Measurements from ENCODE around the gene LIF. TPM values are rescaled to one million over a fixed set of nuclear protein-coding genes. Genes with fewer than 3 reads are reported as not detected.
"Not testable (repeated sequence)": the region's sequence is repeated elsewhere in the genome, so short reads cannot be mapped to it uniquely, and the experiment has no call there.

LIF gene
- total RNA-seq, 1 donor from 2014 or later = 208 TPM

DNA sequence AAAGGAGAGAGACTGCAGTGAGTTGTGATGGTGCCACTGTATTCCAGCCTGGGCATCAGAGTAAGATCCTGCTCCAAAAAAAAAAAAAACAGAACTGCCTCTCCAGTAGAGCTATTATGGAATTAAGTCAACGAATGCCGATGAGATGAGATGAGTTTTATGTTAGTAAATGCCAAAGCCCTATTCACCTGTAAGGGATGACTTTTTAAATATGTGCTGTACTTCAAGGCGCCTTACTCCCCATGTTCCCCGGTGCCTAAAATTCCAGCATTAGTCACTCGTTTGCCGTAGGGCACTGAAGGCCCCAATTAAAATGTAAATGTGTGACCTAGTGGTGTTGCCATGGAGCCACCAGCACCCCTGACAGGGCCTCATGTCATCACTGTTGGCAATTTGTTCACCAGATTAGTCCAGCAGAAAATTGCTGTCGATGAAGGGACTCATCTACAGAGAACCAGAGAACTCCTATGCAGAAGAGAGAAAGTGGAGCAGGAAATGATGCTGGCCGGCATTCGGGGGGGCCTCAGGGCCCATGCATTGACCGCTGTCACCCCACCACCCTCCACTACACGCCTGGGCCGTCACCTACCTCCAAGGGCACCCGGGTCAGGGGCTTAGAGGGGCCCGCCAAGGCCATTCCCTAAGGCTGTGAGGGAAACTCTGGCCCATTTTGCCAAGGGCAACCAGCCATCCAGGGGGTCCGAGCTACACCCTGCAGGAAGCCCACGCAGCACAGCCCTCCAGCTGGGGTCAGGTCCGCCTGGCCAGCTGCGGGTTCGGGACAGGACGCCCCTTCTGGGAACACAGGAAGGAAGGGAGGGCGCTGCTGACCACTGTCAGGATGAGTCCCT is 17.8 kb downstream of the LIF start:
- intact Hi-C loops (cut with micrococcal nuclease) = no loop called here

DNA sequence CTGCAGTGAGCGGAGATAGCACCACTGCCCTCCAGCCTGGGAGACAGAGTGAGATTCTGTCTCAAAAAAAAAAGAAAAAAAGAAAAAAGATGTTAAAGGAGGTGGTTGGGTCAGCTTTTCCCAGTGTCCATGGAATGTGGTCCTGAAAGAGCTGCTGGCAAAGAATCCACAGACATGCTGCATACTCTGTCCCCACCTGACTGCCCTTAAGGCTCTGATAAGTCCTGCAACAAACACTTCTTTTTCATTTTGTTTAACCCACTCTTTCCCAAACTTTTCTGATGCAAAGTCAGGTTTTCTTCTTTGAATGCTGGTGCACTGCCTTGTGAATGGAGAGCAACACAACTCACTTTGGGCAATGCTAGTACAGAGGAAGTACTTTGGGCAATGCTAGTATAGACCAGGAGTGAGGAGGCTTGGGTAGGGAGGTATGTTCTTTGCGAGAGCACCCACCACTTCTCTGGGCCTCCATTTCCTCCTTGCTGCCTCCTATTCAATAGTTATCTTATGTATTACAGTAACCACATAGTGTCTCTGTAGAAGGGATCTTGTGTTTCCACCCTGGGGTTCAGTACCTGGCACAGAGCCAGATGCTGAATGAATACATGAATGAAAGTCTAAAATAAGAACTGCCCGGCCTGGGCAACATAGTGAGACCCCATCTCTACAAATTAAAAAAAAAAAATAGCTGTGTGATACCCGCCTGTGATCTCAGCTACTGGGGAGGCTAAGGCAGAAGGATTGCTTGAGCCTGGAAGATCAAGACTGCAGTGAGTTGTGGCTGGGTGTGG is 18.9 kb downstream of the LIF start:
- intact Hi-C loops (cut with micrococcal nuclease) = loop anchor here (1.0 kb wide), 1 partner anchor 19 kb away; the partner anchor contains the start of gene LIF

DNA sequence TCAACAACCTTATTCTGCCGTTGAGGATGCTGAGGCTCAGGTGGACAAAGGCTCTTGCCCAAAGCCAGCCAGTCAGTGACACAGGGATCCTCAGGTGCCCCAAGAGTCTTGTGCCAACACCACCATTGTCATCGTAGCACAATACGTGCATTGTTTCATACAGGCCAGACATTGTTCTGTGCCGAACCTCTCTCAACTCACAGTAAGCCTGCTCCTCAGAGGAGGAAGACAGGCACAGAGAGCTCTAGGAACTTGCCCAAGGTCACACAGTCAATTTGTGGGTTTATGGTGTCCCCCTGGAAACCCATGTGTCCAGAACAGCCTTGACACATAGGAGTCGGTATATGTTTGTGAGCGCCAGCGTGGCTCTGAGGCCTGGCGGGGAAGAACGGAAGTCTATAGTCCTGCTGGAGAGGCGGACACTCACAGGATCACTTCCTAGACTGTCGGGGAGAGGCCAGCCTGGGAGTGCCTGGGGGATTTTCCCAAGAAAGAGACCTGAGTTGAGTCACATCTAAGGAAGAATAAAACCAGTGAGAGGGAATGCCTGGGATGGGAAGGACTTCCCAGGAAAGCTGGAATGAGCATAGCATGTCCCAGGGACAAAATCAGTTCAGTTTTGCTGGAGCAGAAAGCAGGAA is 20.2 kb downstream of the LIF start:
- intact Hi-C loops (cut with micrococcal nuclease) = no loop called here

DNA sequence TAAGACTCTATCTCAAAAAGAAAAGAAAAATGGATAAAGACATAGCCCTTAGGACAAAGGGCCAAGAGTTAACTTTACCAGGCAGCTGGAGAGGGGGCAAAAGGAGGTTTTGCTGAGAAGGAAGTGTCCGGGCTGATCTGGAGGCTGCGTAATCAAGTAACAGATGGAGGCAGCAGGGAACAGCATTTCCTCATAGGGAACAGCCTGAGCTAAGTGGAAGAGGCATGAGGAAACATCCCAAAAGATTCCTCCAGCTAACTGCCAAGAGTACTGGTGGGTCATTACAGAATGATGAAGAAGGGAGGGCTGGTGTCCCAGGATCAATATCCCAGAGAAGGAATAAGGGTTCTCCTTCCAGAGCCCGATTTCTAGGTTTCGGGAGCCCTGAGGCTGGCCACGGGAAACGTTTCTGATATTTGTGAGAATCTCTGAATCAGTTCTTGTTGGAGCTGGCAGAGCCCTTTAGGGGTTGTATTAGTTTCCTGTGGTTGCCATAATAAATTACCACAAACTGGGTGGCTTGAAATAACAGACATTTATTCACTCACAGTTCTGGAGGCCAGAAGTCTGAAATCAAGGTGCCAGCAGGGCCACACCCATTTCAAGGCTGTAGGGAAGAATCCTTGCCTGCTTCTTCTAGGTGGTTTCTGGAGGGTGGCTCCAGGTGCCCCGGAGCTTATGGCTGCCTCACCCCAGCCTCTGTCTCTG is 21.2 kb downstream of the LIF start:
- intact Hi-C loops (cut with micrococcal nuclease) = no loop called here

DNA sequence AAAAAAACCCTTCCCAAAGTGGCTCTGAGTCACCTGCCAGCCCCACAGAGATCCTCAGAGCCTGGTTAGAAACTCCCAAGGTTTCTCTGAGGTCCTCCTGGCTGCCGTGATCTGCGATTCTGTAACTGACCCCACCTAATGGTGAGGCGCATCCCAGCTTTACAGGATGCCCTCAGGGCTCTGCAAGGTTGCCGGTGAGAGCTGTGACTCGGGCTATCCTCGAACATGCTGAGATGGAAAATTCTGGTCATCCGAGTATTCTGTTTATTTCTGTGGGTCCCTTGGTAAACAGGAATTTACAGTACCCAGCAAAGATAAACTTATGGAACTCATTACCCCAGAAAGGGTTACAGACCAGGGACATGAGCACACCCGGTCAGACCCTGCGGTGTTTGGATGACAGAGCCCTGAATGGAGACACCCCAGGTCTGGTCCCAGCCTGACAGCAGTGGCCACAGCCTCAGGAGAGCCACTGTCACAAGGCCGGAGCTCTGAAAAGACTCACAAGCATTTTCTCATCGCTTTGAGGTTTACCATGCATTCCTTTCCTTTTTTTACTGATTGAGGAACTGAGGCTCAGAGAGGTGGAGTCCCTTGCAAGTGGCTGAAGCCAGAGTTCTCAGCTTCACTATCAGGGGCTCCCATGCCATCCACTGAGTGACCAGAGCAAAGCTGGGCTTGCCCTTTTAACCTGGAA is 22.2 kb downstream of the LIF start:
- intact Hi-C loops (cut with micrococcal nuclease) = no loop called here

DNA sequence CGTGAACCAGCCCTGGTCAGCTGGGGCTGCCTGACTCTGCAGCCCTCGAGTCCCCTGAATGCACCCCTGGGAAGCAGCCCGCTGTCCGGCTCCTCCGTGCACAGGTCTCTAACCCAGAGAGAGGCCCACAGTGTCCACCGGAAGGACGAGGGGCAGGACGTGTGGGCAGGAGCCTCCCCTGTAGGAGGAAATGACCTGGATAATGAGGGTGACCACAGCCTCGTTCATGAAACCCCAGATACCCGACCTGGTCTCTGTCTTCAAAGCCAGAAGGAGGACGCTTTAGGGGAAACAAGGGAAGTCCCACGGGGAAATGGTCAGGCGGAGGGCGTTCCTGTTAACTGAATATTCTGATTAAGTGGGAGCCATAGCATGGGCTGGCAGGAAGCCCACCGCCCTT is 23.3 kb downstream of the LIF start:
- intact Hi-C loops (cut with micrococcal nuclease) = no loop called here

DNA sequence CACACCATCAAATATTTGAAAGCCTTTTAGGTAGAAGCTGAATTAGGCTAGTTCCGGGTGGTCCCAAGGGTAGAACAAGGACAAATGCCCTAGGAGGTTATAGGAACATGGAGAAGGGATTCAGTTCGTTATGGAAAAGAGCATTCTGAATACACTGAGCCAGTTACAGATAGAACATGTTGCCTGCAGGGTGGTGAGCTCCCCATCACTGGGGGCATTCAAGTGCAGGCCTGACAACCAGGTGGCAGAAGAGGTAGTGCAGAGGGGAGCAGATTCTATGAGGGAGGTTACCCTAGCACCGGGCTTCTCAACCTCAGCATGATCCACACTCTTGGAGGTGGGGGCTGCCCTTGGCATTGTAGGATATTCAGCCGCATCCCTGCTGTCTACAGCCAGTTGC is 24.2 kb downstream of the LIF start:
- intact Hi-C loops (cut with micrococcal nuclease) = no loop called here

DNA sequence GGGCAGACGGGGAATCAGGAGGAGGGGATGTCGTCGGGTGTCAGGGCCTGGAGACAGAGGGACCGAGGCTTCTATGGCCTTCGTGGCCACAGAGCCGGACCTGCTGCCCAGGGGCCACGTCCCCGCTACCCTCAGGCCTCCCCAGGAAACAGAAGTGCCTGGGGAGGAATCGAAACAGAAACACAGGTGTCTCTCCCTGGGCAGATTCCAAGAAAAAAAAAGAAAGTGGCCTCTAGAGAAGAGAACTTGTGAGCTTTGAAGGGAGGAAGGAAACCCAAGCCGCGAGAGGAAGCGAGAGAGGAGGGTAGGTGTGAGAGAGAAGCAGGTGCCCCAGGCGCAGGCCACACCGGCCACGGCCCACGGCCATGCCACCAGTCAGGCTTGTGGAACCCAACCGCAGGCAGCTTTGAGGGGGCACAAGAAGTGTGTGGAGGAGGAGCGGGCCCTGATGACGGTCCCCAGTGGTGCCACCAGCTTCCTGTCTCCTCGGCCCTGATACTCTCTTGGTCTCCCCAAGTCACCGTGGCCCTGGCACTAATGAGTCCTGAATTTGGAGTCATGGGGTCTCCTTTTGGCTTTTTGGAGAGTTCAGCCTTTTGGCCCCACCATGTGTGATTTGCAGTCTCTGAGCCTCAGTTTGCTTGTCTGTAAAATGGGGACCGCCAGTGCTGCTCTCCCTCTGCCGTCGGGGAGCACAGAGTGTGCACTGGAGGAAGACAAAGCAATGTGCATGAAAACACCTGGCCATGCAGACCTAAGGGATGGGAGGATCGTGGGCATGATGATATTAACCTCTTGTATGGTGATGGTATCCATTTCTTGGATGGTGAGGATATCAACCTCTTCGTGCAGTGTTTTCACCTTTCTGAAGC is 25.2 kb downstream of the LIF start:
- intact Hi-C loops (cut with micrococcal nuclease) = loop anchor here (1.0 to 2.0 kb wide), 3 partner anchors 25 to 37 kb away; partner anchors contain the start of gene LIF

DNA sequence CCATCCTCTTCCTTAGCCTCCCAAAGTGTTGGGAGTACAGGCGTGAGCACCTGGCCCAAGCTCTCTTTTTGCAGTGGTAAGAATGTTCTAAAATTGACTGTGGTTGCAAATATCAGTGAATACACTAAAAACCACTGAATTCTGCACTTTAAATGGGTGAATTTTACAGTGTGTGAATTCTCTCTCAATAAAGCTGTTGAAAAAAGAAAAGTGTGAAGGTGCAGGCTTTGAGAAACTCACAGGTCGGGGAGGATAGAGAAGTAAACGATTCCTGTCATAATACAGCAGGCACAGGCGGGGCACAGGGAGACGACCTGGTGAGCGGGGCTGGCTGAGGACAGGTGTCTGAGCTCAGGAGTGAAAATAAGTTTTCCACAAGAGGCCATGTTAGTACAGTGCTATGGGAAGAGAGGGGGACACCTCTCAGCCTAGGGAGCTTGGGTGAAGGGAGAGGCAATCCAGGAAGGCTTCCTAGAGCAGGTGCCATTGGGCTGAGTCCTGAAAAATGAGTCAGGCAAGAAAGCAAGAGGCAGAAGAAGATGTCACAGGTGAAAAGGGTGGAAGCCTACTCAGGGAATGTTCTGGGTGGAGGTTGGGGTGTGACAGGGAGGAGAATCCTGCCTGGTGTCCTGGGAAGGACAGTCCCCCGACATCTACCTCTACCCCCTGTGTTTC is 26.1 kb downstream of the LIF start:
- intact Hi-C loops (cut with micrococcal nuclease) = loop anchor here (1.0 to 2.0 kb wide), 3 partner anchors 24 to 36 kb away; partner anchors contain the start of gene LIF

DNA sequence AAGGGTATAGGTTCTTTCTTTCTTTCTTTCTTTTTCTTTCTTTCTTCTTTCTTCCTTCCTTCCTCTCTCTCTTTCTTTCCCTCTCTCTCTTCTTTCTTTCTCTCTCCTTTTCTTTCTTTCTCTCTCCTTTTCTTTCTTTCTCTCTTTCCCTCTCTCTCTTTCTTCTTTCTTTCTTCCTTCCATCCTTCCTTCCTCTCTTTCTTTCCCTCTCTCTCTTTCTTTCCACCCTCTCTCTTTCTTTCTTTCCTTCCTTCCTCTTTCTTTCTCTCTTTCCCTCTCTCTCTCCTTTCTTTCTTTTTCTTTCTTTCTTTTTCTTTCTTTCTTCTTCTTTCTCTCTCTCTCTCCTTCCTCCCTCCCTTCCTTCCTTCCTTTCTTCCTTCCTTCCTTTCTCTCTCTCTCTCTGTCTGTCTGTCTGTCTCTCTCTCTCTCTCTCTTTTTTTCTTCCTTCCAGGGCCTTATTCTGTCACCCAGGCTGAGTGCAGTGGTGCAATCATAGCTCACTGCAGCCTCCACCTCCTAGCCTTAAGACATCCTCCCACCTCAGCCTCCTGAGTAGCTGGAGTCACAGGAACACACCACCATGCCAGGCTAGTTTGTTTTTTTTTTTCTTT is 26.8 kb downstream of the LIF start:
- intact Hi-C loops (cut with micrococcal nuclease) = loop anchor here (2.0 kb wide), 1 partner anchor 23 kb away; no protein-coding TSS in a partner anchor

DNA sequence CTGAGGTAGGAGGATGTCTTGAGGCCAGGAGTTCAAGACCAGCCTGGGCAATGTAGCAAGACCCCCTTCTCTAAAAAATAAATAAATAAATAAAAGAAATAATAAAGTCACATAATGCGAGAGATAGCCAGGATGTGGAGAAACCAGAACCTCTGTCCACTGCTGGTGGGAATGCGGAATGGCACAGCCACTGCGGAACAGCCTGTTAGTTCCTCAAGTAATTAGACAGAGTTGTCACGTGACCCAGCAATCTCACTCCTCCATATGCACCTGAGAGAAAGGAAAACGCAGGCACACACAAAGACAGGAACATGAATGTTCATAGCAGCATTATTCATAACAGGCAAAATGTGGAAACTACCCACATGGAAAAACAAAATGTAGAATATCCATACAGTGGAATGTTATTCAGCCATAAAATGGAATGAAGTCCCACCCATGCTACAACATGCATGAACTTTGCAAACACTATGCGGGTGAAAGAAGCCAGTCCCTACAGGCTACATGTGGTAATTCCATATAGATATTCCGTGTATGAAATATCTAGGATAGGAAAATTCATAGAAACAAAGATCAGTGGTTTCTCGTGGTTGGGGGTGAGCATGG is 27.4 kb downstream of the LIF start:
- intact Hi-C loops (cut with micrococcal nuclease) = no loop called here

DNA sequence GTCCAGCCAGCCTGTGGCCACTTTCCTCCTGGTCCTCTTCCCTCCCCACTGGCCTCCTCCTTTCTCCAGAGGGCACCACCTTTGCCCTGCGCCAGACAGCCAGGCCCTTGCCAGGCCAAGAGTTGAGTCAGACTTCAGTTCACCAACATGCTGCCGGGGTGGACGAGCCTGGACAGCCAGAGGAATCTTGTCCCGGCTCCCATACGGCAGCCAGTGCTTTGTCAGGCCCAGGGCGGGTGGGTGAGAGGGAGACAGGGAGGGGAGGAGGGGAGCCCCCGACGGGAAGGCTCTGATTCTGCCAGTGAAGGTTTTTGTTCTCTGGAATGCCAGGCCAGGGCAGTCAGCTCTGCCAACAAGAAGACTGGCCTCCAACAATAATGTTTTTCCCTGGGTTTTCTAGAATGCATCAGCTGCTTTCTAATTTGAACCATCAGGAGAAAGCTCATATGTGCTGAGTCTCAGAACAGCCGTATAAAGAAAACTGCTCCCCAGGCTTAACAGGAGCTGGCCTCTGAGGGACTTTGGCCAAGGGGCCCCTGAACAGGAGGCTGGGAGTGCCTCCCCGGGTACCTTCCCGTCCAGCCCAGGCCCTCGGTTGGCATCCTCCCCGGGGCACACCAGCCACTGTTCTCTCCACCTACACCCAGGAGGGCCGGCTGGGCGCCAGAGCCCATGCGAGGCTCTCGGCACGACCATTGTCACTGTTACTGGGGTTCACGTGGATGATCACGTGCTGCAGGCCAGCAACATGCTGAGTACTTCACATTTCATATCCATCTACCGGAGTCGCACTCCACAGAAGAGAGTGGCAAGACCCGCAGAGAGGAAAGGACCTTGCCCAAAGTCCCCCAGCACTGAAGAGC is 28.6 kb downstream of the LIF start:
- intact Hi-C loops (cut with micrococcal nuclease) = no loop called here

DNA sequence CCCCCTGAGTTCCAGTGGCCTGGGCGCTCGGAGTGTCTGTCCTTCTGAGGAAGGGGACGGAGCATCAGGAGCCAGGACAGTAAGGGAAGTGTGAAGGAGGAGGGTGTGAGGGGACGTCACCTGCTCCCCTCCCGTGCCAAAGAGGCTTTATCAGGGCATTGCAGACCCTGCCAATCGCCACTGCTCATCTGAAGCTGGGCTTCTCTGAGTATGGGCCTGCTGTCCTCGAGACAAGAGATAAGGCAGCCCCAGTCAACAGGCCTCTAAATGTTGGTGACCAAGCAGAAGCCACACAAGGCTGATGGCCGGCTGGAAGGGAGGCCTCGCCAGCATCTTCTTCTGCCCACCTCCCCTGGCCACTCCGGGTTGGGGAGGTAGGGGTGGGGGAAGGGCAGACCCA is 29.8 kb downstream of the LIF start:
- intact Hi-C loops (cut with micrococcal nuclease) = no loop called here

DNA sequence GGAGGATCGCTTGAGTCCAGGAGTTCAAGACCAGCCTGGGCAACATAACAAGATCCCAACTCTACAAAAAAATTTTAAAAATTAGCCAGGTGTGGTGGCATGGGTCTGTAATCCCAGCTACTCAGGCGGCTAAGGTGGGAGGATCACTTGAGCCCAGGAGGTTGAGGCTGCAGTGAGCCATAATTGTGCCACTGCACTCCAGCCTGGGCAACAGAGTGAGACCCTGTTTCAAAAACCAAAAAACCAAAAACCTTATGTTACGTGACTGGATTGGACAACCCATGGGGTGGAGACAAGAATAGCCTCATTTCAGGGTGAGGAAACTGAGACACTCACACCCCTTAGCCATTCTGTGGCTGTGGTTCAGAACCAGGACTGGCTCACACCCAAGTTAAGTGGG is 30.3 kb downstream of the LIF start:
- intact Hi-C loops (cut with micrococcal nuclease) = not testable (repeated sequence)

DNA sequence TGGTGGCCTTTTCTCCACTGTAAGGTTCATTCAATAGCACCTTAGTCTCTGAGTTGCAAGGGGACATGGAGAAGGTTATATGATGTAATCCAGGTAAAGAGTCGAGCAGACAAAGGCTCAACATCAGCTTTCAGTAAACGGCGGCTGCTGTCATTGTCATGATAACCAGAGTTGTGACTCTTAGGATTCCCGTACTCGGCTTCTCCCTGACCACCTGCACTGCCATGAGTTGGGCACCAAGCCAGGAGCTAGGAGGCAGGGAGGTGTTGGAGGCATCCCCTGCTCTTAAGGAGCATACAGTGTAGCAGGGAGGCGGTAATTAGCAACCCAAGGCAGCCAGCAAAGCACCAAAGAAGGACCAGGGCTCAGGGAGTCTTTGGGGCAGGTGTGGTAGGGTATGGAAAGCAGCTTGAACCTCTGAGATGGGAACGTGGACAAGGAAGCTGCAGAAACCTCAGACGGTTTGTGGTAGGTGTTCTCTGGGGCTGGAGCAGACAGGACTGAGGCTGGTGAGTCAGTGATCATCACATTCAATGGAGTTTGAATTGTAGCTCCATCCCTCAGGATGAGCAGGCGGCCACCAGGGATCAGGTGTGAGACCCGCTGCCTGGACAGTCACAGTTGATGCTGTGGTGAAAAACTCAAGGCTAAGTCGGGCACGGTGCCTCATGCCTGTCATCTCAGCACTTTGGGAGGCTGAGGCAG is 31.7 kb downstream of the LIF start:
- intact Hi-C loops (cut with micrococcal nuclease) = no loop called here

DNA sequence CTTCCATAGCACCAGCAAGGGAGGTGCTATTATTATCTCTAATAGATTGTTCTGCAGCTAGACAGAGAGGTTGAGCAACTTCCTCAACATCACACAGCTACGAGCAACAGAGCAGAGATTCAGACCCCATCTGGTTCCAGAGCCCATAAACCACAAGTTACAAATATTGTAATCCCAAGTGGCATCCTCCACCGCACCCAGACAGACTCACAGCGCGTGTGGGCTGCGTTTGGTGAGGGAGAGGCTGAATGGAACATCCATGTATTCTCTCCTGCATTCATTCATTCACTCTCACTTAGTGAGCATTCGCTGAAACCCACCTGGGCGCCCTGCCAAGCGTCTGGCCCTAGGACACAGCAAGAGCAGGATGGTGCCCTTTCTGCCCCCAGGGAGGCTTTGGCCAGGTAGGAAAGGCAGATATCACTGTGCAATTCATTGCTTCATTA is 33.5 kb downstream of the LIF start:
- intact Hi-C loops (cut with micrococcal nuclease) = loop anchor here (2.0 kb wide), 1 partner anchor 16 kb away; no protein-coding TSS in a partner anchor

All from T-helper 1 cell treated with Interleukin-12 subunit alpha and Interleukin-12 subunit beta and Interleukin-4 antibody, amounts not matched to agents 30 ng/mL and 1 ng/mL, for 36 hours (primary cell).